NT2/D1 (cell line): ENCODE data around the gene IWS1.

Experiments used
- DNase-seq: peaks from one replicate; pipeline ENCODE4 v3.0.0-alpha.2; 2011; ENCODE audit warnings: low read depth, low spot score
- H3K27me3 ChIP-seq: 2 replicates; pipeline ENCODE4 v1.6.0; 2011; ENCODE audit warnings: mild to moderate bottlenecking; ENCODE audit not compliant: insufficient read length, insufficient read depth
- H3K36me3 ChIP-seq: 2 replicates; pipeline ENCODE4 v1.6.1; 2011; ENCODE audit warnings: mild to moderate bottlenecking, low read length, mixed read lengths; ENCODE audit not compliant: insufficient read depth, insufficient read length
- H3K4me1 ChIP-seq: 2 replicates; pipeline ENCODE4 v1.5.1; 2011; ENCODE audit not compliant: insufficient read depth, insufficient read length
- H3K4me3 ChIP-seq: 2 replicates; pipeline ENCODE4 v1.5.1; 2011; ENCODE audit warnings: low read depth; ENCODE audit not compliant: insufficient read length
- H3K9ac ChIP-seq: 2 replicates; pipeline ENCODE4 v1.6.0; 2011; ENCODE audit warnings: low read depth; ENCODE audit not compliant: insufficient read length
- H3K9me3 ChIP-seq: 2 replicates; pipeline ENCODE4 v1.5.1; 2011; ENCODE audit warnings: mild to moderate bottlenecking, low read length; ENCODE audit not compliant: insufficient read depth
- SUZ12 ChIP-seq: IDR thresholded peaks from 2 replicates; pipeline ENCODE4 v1.6.1; 2011; ENCODE audit not compliant: insufficient read length, insufficient read depth; ENCODE audit errors: extremely low read depth
- YY1 ChIP-seq: IDR thresholded peaks from 2 replicates; pipeline ENCODE4 v1.6.1; 2011; ENCODE audit not compliant: insufficient read length, insufficient read depth
- ZNF274 ChIP-seq: IDR thresholded peaks from 2 replicates; pipeline ENCODE4 v1.6.1; 2011; ENCODE audit warnings: mild to moderate bottlenecking, low read depth, low read length

Gene IWS1

DNA sequence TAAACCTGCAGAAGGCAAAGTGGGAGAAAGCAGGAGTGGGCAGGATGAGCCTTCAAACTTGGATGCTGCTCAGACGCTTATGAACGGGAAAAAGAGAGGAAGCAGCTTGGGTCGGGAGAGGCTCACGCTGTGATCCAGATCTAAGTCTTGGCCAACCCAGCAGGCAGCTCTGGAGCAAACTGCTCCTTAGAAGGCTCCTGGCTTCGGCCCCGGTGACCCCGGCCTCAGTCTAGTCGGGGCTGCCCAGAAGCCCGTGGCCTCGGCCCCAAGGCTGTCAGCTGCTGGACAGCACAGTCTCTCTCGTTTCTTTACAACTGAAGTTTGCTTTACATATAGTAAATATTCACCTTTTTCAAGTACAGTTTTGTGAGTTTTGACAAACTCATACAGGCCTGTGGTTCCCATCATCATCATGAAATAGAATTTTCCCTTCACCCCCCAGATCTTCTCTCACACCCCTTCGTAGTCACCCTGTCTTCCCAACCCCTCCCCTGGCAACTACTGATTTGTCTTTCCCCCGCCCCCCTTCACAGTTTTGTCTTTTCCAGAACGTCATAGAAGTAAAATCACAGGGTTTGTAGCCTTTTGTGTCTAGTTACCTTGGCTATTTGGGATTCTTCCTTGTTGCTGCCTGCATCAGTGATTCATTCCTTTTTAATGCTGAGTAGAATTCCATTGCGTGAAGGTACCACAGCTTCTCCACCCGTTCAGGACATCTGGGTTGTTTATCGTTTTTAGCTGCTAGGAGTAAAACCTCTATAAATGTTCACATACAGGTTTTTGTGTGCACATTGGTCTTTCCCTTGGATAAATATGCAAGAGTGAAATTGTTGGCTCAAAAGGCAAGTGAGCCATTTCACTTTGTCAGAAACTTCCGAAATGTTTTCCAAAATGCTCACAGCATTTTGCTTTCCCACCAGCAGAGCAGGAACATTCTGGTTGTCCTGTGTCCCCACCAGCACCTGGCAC is 44.3 kb upstream of the IWS1 start:
- TF ChIP-seq ZNF274 (no peak), SUZ12 (no peak), YY1 (no peak)
- H3K4me1 ChIP-seq, result peaks cover 17% of the 10 kb centered on the region
- H3K27me3 ChIP-seq, result no peaks in the 10 kb centered on the region
- H3K4me3 ChIP-seq, result no peak overlapping the region
- H3K9me3 ChIP-seq, result no peaks in the 10 kb centered on the region
- no peak for DNase-seq
- no peak overlapping the region for H3K9ac ChIP-seq
- H3K36me3 ChIP-seq, result no peaks in the 10 kb centered on the region

DNA sequence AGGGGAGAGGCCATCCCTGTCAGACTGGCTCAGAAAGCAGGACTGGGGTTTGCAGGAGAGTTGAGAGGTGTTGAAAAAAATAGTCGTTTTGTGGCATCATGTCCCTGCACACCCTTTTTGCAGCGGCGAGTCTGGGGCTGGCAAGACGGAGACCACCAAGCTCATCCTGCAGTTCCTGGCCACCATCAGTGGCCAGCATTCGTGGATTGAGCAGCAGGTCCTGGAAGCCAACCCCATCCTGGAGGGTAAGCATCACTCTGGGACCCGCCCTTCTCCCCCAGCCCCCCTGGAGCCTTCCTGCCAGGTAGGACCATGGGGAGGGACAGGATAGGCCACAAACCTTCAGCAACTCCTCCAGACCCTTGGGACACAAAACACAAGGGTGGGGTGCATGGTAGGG is 43.4 kb upstream of the IWS1 start:
- H3K4me1 ChIP-seq, result peaks cover 19% of the 10 kb centered on the region
- no peaks in the 10 kb centered on the region for H3K27me3 ChIP-seq
- H3K36me3 ChIP-seq, result no peaks in the 10 kb centered on the region
- no peaks in the 10 kb centered on the region for H3K9me3 ChIP-seq
- no peak overlapping the region for H3K9ac ChIP-seq
- TF ChIP-seq ZNF274 (no peak), YY1 (no peak), SUZ12 (no peak)
- no peak overlapping the region for H3K4me3 ChIP-seq
- no peak for DNase-seq

DNA sequence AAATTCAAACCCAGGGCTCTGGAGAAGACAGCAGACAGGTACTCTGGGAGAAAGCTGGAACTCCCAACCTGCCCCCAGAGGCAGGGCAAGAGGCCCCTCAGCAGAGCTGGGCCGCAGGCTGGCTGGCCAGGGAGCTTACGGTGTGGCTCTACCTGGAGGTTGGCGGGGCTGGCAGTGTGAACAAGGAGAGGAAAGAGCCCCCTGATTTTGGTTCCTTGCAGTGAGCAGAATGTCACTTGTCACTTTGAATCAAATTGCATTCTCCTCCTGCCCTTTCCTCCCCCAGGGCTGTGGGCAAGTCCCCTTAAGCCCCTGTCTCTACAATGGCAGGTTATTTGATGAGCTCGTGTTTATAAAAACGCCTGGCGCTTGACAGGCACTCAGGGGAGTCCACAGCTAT is 41.8 kb upstream of the IWS1 start:
- DNase-seq, result no peak
- TF ChIP-seq ZNF274 (no peak), YY1 (no peak), SUZ12 (no peak)
- peaks cover 16% of the 10 kb centered on the region for H3K4me1 ChIP-seq
- no peak overlapping the region for H3K4me3 ChIP-seq
- no peaks in the 10 kb centered on the region for H3K9me3 ChIP-seq
- H3K9ac ChIP-seq, result no peak overlapping the region
- H3K36me3 ChIP-seq, result no peaks in the 10 kb centered on the region
- no peaks in the 10 kb centered on the region for H3K27me3 ChIP-seq

DNA sequence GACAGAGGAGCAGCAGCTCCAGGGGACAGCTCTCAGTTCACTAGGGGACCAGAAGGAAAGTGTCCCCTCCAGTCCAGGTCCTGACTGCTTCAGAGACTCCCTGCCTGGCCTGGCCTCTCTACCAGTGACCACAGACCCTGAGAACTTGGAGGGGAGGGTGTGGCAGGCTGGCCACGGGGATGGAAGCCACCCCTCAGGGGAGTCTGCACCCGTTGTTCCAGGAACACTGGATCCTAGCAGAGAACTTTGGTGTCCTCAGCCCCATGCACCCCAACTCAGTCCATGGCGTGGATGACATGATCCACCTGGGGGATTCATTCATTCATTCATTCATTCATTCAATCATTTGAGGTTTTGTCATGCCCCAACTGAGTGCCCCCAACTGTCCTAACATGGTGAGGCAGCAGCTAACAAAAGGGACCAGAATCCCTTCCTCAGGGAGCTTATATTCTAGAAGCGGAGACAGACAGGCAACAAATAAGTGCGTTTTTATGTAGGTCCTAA is 41.1 kb upstream of the IWS1 start:
- Histone ChIP-seq H3K36me3 (no peaks in the 10 kb centered on the region), H3K27me3 (no peaks in the 10 kb centered on the region), H3K4me1 (peaks cover 16% of the 10 kb centered on the region), H3K4me3 (no peak overlapping the region), H3K9ac (no peak overlapping the region), H3K9me3 (no peaks in the 10 kb centered on the region)
- TF ChIP-seq SUZ12 (no peak), ZNF274 (no peak)
- no peak for DNase-seq

DNA sequence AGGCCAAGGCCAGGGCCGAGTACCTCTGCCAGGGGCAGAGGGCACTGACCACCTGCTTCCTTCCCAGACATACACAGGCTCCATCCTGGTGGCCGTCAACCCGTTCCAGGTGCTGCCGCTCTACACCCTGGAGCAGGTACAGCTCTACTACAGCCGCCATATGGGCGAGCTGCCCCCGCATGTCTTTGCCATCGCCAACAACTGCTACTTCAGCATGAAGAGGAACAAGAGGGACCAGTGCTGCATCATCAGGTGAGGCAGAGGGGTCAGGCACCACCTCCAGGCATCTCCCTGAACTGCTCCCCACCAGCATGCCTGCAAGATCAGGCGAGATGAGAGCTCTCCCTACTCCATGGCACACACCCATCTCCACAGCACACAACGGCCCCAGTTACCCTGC is 40.3 kb upstream of the IWS1 start:
- Histone ChIP-seq H3K4me1 (peaks cover 16% of the 10 kb centered on the region), H3K27me3 (no peaks in the 10 kb centered on the region), H3K9ac (no peak overlapping the region), H3K9me3 (no peaks in the 10 kb centered on the region), H3K36me3 (no peaks in the 10 kb centered on the region), H3K4me3 (no peak overlapping the region)
- DNase-seq, result no peak
- TF ChIP-seq ZNF274, result no peak
- TF ChIP-seq YY1, result no peak
- TF ChIP-seq SUZ12, result no peak

DNA sequence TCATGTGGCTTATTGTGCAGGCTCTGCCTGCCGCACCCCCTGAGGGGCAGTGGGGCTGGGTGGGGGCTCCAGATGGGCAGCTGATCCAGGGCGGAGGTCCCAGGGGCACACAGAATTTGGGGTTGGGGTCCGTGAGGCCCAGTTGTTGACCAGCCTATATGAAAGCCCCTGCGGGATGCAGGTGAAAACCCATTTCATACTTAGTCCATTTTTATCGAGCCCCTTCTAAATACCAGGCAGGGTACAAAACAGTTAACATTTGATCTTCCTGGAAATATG is 39.8 kb upstream of the IWS1 start:
- peaks cover 16% of the 10 kb centered on the region for H3K4me1 ChIP-seq
- no peak overlapping the region for H3K9ac ChIP-seq
- DNase-seq, result no peak
- no peak overlapping the region for H3K4me3 ChIP-seq
- TF ChIP-seq YY1, result no peak
- TF ChIP-seq SUZ12, result no peak
- TF ChIP-seq ZNF274, result no peak
- no peaks in the 10 kb centered on the region for H3K9me3 ChIP-seq
- H3K36me3 ChIP-seq, result no peaks in the 10 kb centered on the region
- H3K27me3 ChIP-seq, result no peaks in the 10 kb centered on the region

DNA sequence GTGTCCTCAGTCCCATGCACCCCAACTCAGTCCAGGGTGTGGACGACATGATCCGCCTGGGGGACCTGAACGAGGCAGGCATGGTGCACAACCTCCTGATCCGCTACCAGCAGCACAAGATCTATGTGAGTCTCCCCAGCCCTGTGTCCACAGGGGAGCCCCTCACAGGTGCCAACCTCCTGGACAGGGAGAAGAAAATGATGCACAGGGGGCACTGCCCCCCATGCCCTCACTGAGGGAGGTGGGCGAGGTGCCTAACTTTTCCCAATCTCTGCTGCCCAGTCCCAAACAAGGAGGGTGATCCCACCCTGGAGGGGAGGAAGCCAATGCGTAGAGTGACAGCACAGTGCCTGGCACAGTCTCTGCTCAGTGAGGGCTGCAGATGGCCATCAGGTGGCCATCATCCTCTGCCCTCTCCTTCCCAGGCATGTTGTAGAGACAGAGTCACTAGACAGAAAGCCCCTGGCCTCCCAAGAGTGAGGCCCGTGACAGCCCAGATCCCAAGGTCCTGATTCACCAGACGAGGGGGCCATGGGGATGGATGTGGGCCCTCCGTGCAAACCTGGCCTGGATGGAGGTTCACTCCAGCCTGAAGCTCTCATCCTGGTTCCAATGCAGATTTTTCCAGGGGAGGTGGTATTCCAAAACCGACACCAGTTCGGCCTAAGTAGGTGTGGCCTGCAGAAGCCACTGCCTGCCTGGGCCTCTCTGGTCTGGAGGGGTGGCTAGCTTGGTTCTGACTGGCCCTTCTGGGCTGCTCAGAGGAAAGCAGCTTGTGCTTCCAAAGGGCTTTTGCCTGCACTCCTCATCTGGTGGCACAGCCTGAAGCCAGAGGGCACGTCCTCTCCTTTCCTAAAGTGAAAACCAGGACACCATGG is 39.2 kb upstream of the IWS1 start:
- TF ChIP-seq ZNF274 (no peak), SUZ12 (no peak), YY1 (no peak)
- H3K4me1 ChIP-seq, result peaks cover 16% of the 10 kb centered on the region
- no peak for DNase-seq

More for the DNA sequence above, 39.2 kb upstream of the IWS1 start:
- Histone ChIP-seq H3K9me3 (no peaks in the 10 kb centered on the region), H3K27me3 (no peaks in the 10 kb centered on the region), H3K4me3 (no peak overlapping the region), H3K36me3 (no peaks in the 10 kb centered on the region), H3K9ac (no peak overlapping the region)
